Stomach (tissue), 4 donors: ENCODE results near the gene MAST4.

Experiments
- POLR2A ChIP-seq, 4 donors: fragments of 450-650 bp; IDR thresholded peaks; one replicate each; pipeline ENCODE4 v1.6.1; 2016; ENCODE audit warnings: antibody characterized with exemption in 4 of 4, control low read depth in 2 of 4, mild to moderate bottlenecking in 1 of 4, moderate library complexity in 1 of 4
- TF ChIP-seq, protein P1 (sequence below), 7 experiments: fragments of 450-650 bp in 4 of 7; fragments of 200-600 bp in 3 of 7; sonication (generic) in 3 of 7; IDR thresholded peaks; one replicate each; pipeline ENCODE4 v1.5.1; 2016 to 2019; ENCODE audit warnings: antibody characterized with exemption in 7 of 7, control low read depth in 2 of 7, mild to moderate bottlenecking in 1 of 7

DNA sequence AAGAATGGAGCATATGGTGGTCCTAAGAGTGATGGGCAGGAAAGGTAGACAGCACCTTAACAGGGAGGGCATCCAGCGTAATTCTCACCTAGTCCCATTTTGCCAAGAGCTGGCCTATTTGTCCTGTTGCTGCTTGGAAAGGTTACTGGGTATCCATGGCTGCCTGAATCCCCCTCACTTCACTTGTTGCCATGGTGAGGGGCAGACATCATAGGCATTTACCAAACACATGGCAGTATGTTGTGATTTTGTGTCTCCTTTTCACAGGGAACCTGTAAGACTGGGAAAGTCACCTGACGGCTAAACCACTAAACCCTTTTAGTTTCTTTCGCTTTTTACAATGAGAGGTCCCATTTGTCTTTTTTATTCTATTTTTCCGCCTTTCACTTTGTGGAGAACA is 373.3 kb downstream of the MAST4 start:
- TF ChIP-seq, protein P1, sequence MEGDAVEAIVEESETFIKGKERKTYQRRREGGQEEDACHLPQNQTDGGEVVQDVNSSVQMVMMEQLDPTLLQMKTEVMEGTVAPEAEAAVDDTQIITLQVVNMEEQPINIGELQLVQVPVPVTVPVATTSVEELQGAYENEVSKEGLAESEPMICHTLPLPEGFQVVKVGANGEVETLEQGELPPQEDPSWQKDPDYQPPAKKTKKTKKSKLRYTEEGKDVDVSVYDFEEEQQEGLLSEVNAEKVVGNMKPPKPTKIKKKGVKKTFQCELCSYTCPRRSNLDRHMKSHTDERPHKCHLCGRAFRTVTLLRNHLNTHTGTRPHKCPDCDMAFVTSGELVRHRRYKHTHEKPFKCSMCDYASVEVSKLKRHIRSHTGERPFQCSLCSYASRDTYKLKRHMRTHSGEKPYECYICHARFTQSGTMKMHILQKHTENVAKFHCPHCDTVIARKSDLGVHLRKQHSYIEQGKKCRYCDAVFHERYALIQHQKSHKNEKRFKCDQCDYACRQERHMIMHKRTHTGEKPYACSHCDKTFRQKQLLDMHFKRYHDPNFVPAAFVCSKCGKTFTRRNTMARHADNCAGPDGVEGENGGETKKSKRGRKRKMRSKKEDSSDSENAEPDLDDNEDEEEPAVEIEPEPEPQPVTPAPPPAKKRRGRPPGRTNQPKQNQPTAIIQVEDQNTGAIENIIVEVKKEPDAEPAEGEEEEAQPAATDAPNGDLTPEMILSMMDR (IDR thresholded peaks at IDR 0.05): no peak
- no peak for TF ChIP-seq POLR2A (IDR thresholded peaks at IDR 0.05)
